NOMO-1 (cell line): Measurements from ENCODE around the gene TTC7B.

Source experiments
- DNase-seq, 2 experiments: peaks; one replicate each; lab custom pipeline; 2025; ENCODE audit not compliant: unreplicated experiment in 2 of 2; lab: John Stamatoyannopoulos, UW

The TTC7B gene

GRCh38 chr14:90607141-90607540 lies 209.1 kb downstream of the TTC7B start:
- DNase-seq = peak; percentile 21 to 35

GRCh38 chr14:90606434-90606833 lies 209.8 kb downstream of the TTC7B start:
- DNase-seq = no peak

DNA sequence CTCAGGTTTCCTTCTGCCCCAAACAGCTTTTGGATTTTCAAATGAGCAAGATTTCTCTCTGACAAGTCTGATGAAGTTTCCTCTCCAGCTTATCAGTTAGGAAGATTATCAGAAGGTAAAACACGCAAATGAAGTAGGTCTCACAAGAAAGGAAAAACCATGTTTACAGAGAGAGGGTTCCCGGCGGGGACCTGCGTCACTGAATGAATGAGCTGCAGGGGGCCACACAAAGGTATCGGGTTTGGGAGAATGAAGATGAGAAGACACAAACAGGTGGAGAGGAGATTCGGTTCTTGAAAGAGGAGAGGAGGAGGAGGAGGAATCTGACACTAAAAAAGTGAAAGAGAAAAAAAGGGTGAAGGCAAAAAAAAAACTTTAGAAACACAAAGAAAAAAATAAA lies 210.8 kb downstream of the TTC7B start:
- DNase-seq = no peak

DNA sequence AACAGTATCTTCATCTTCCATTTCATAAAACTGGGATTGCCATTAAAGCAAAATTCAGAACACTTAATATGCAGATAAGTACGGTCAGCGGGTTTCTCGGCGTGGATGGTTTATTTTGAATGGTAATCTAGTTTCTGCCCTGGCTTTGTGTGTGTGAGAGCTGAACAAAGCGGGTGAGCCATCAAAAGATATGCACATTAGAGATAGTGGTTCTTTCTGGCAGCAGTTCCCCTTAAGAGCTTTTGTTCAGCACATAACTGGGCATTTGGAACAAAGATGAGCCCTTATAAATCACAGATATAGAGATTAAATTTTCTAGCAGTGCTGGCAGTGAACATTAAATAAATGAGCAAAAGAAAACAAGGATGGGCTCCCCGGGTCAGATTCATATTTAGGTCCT lies 211.9 kb downstream of the TTC7B start:
- no peak for DNase-seq

GRCh38 chr14:90603841-90604240 lies 212.4 kb downstream of the TTC7B start:
- no peak for DNase-seq

GRCh38 chr14:90603336-90603735 lies 212.9 kb downstream of the TTC7B start:
- no peak for DNase-seq

- DNase-seq = no peak
Measured at GRCh38 chr14:90602088-90602687, 214.0 kb downstream of the TTC7B start.

DNA sequence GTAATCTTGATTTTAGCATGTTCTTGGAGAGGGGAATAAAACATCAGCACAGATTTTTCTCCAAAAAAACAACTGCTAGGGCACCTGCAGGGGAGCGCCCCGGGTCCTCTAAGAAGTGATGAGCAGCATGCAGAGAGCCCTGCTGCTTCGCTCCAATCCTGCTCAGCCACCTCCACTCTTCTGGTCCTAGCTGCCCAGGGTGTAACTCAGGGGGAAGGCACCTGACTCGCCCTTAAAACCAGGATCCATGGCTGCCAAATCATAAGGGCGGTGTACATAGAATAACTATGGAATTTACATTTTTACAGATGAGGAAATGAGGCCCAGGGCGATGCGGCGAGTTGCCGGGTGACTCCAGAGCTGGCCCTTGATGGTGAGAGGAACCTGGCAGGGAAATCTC lies 214.7 kb downstream of the TTC7B start:
- DNase-seq = no peak

GRCh38 chr14:90600619-90601018 lies 215.6 kb downstream of the TTC7B start:
- no peak for DNase-seq

DNA sequence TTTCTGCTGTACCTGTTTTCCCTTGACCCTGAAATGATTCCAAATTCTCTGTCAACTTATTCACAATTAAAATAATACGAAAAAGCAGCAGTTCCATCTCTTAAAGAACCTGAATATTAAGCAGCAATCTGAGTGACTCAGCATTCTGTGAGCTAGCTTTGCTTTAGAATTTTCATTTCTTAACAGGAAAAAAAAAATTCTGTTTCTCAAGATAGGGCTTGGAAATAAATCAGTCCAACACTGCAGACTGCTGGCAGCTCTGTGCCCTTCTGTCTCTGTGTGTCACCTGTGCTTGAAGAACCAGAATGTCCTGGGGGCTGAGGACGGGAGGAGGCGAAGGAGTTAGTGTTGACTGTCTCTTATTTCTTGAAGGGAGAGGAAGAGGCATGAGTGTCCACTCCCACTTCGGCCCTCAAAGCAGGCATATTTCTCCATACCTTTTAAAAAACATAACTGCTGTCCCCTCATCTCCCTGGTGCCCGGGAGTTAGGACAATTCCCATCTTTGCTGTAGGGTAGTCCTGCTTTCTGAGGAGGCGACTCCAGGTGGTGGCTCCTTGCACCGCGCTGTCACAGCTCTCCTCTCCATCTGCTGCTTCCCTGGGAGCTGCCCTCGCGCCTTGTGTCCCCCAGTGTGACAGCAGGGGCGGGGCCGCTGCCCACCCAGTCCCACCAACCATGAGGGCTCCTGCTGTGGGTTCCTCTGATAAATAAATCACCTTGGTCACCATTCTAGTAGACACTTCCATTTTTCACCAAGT lies 216.3 kb downstream of the TTC7B start:
- DNase-seq = peak in 1 of 2 experiments; percentile 1

DNA sequence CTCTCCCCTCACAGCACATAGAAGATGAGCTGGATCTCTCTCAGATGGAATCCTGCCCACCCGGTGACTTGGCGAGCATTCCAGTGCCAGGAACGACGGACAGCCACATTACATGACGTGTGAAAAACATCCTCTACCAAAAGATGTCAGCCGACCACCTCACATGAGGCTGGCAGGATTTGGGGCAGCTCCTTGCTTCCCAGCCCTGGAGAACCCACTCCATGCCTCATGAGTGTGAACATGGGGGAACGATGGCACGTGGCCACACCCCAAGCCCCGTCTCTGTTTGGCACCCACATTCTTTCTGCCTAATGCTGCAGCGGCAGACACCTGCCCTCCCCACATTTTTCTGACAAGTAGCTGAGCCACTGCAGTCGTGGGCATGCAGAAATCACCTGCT lies 216.9 kb downstream of the TTC7B start:
- no peak for DNase-seq

- DNase-seq = no peak
Measured at GRCh38 chr14:90597961-90598360, 218.3 kb downstream of the TTC7B start.

DNA sequence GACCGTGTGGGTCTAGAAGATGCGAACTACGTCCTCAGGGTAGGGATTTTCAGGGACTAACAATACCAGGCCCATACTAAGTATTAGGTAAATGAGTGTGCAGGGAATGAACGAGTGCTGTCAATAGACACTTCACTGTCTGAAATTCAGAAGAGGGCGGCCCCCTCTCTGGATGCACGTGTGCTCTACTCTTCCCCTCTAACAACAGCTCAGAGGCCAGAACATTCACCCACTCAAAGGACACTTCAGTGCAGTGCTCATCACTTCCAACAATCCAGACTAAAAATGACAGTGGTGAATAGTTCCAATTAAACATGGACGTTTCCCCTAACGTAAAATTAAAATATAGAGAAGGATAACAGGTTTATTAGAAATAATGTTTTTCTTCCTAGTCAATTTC lies 219.5 kb downstream of the TTC7B start:
- no peak for DNase-seq

DNA sequence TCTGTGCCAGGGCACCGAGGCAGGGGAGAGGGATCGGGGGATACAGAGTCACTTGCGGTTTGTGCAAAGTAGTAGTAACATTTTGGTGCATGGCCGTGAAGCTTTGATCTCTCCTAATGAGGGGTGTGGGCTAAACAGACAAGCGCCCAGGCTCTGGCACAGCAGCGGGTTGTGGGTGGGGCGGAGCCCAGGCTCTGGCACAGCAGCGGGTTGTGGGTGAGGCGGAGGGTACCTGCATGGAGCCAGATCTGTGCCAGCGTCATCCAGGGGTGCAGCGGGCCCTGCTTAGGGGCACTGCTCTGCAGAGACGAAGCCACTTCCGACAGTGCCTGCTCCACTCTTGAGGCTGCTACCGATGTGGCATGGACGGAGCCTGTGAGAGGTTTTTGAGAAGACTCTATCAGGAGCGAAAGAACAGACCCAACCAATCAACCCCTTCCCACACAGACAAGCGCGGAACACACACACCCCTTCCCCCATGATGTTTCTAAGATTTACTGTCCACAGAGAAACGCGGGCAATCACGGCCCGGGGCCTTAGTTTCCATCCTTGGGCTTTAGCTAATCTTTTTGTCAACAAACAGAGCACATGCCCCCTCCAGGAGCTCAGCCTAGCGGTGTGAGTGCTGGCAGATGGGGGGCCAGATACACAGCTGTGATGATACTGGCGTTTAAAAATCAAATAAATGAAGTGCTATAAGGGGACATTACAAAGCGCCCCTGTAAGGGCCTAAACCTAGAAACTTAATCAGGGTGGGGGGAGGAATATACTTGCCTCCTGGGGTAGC lies 222.8 kb downstream of the TTC7B start:
- DNase-seq = no peak

- DNase-seq = no peak
Measured at GRCh38 chr14:90592655-90593054, 223.6 kb downstream of the TTC7B start.

DNA sequence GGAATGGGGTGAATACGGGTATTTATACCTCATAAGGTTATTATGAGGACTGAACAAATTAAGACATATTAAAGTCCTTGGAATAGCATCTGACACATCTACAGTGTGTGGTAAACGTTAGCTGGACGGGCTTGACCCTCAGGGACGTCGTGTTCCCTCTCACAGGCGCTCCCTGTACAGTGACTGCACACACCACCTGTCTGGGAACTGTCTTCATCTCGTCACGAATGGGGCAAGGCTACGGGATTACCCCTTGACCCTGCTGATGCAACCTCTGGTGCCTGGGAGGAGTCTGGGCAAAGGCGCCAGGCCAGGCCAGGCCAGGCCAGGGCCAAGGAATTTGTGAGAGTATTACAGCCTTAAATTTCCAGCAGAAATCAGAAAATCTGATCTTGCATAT lies 228.3 kb downstream of the TTC7B start:
- no peak for DNase-seq

DNA sequence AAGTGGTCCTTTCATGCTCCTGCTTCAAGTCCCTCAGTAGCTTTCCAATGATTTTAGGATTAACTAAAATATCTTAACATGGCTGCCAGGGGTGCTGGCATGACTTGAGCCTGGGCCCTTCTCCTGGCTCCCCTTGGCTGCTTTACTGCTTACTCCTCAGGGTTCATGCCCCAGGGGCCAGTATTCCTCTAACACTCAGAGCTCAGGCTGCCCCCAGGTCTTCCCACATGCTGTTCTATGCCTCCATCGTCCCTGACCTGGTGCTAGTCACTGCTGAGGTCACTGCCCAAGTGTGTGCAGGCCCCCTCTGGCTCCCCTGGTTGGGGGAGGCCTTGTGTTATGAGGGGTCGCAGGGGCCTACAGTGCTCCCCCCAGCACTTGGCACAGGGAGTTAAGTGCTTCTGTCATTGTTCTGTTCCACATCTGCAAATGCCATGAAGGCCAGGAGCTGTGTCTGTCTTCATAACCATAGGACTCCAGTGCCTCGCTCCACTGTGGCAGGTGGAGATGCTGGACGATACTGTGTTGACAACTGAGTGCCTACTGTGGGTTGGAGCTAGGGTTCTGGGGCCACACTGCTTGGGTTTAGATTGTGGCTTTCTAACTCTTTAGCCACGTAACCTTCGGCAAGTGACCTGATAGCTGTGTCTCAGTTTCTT lies 228.8 kb downstream of the TTC7B start:
- no peak for DNase-seq

- DNase-seq = no peak
Measured at GRCh38 chr14:90585106-90585505, 231.1 kb downstream of the TTC7B start.

DNA sequence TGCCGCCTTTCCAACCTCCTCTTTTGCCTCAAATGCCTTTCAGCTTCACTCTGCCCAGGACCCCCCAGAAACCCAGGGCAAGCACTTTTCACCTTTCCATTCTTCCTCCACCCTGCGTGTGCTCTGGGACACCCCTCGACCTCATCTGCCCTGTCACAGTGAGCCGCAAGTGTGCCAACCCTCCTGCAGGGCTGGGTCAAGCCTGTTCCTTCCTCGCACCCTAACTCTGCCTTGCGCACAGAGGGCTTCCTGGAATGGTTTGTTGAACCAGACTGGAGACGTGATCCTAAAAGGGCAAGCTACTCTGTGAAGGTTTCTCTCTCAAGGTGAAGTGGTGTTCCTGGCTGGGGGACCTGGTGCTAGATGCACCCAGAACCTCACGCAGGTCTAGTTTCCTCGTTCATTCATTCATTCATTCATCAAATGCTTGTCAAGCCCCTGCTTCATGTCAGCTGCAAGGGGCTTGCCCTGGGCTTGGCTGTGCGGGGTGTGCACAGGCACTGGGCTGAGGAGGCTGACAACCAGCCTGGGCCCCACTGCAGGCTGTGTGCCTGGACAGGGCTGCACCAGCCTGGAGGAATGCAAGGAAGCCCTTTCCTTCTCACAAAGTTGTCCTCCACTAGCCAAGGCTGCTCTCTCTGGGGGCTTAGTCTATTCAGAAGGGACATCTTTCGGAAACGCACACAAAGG lies 232.2 kb downstream of the TTC7B start:
- DNase-seq = no peak

DNA sequence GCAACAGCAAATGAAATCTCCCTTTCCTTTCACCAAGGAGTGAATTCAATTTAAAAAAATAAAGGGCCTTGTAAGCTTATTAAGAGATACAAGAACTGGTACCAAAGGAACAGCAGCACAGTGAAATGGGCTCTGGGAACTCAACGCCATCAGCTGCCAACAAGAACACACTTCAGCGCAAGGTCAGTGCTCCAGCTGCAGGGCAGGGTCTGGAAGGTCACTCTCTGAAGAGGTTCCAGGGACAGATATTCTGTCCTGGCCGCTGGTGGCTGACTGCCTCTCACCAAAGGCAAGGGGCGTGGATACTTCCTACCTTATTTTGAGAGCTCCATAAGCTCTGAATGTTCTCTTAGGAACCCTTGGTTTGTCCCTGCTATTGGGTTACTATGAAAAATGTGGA lies 232.8 kb downstream of the TTC7B start:
- DNase-seq = no peak

- no peak for DNase-seq
Measured at GRCh38 chr14:90582166-90582565, 234.1 kb downstream of the TTC7B start.
